Measurements from ENCODE around the gene SOBP. TPM values are rescaled to one million over a fixed set of nuclear protein-coding genes. Genes with fewer than 3 reads are reported as not detected.

SOBP gene
- total RNA-seq, 1 donor from 2014 or later, result 24.0 TPM

DNA sequence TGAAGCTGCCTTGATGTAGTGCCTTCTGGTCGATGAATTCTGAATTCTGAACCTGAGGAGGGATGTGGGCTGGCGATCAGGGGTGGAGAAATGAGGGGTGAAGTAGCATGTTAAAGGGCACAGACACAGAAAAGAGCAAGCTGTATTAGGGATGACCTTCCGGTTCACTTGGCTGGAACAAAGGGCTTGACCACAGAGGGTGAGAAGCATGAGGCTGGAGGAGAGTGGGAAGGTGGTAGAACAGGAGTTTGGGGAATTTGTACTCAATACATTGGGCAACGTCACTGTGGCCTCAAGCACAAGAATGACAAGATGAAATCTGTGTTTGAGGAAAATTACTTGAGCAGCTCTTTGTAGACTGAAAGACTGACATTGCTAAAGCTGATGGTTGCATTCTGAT is 155.8 kb downstream of the SOBP start:
- no peaks in the 10 kb centered on the region for H3K27me3 Mint-ChIP-seq (ENCODE audit: low read depth)

GRCh38 chr6:107646176-107646575 is 156.3 kb downstream of the SOBP start:
- H3K4me3 Mint-ChIP-seq, result no peak overlapping the region
- H3K36me3 Mint-ChIP-seq (ENCODE audit: low read depth), result peaks cover 5% of the 10 kb centered on the region
- TF ChIP-seq, protein P1, sequence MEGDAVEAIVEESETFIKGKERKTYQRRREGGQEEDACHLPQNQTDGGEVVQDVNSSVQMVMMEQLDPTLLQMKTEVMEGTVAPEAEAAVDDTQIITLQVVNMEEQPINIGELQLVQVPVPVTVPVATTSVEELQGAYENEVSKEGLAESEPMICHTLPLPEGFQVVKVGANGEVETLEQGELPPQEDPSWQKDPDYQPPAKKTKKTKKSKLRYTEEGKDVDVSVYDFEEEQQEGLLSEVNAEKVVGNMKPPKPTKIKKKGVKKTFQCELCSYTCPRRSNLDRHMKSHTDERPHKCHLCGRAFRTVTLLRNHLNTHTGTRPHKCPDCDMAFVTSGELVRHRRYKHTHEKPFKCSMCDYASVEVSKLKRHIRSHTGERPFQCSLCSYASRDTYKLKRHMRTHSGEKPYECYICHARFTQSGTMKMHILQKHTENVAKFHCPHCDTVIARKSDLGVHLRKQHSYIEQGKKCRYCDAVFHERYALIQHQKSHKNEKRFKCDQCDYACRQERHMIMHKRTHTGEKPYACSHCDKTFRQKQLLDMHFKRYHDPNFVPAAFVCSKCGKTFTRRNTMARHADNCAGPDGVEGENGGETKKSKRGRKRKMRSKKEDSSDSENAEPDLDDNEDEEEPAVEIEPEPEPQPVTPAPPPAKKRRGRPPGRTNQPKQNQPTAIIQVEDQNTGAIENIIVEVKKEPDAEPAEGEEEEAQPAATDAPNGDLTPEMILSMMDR (conservative IDR thresholded peaks at IDR 0.05), result no peak
- H3K27ac Mint-ChIP-seq (ENCODE audit: unreplicated experiment), result no peak overlapping the region
- no peaks in the 10 kb centered on the region for H3K9me3 Mint-ChIP-seq
- peaks cover 23% of the 10 kb centered on the region for H3K4me1 Mint-ChIP-seq
- DNase-seq (ENCODE audit: low read depth, low spot score), result no peak
- no peaks in the 10 kb centered on the region for H3K27me3 Mint-ChIP-seq (ENCODE audit: low read depth)

More for the DNA sequence above, 155.8 kb downstream of the SOBP start:
- Mint-ChIP-seq H3K9me3 (no peaks in the 10 kb centered on the region), H3K4me1 (peaks cover 23% of the 10 kb centered on the region), H3K27ac (ENCODE audit: unreplicated experiment) (peak overlapping the region; percentile 40), H3K4me3 (no peak overlapping the region), H3K36me3 (ENCODE audit: low read depth) (peaks cover 4% of the 10 kb centered on the region)
- DNase-seq (ENCODE audit: low read depth, low spot score), result no peak
- TF ChIP-seq, protein P1 (conservative IDR thresholded peaks at IDR 0.05), result no peak

GRCh38 chr6:107646776-107647438 is 157.0 kb downstream of the SOBP start:
- Mint-ChIP-seq H3K4me1 (peaks cover 23% of the 10 kb centered on the region), H3K27me3 (ENCODE audit: low read depth) (no peaks in the 10 kb centered on the region), H3K27ac (ENCODE audit: unreplicated experiment) (peak overlapping the region; percentile 89), H3K4me3 (no peak overlapping the region), H3K9me3 (peaks cover 4% of the 10 kb centered on the region), H3K36me3 (ENCODE audit: low read depth) (peaks cover 8% of the 10 kb centered on the region)
- TF ChIP-seq, protein P1 (conservative IDR thresholded peaks at IDR 0.05), result no peak
- no peak for DNase-seq (ENCODE audit: low read depth, low spot score)

- TF ChIP-seq, protein P1 (conservative IDR thresholded peaks at IDR 0.05), result no peak
- Mint-ChIP-seq H3K9me3 (peaks cover 7% of the 10 kb centered on the region), H3K27ac (ENCODE audit: unreplicated experiment) (no peak overlapping the region), H3K27me3 (ENCODE audit: low read depth) (no peaks in the 10 kb centered on the region), H3K4me3 (no peak overlapping the region), H3K36me3 (ENCODE audit: low read depth) (peaks cover 12% of the 10 kb centered on the region), H3K4me1 (peaks cover 23% of the 10 kb centered on the region)
- DNase-seq (ENCODE audit: low read depth, low spot score), result no peak
These were observed 157.6 kb downstream of the SOBP start for GRCh38 chr6:107647439-107647948.

- peaks cover 23% of the 10 kb centered on the region for H3K4me1 Mint-ChIP-seq
- no peak overlapping the region for H3K27ac Mint-ChIP-seq (ENCODE audit: unreplicated experiment)
- no peak overlapping the region for H3K4me3 Mint-ChIP-seq
- peaks cover 7% of the 10 kb centered on the region for H3K9me3 Mint-ChIP-seq
- TF ChIP-seq, protein P1 (conservative IDR thresholded peaks at IDR 0.05), result no peak
- peaks cover 13% of the 10 kb centered on the region for H3K36me3 Mint-ChIP-seq (ENCODE audit: low read depth)
- DNase-seq (ENCODE audit: low read depth, low spot score), result no peak
- H3K27me3 Mint-ChIP-seq (ENCODE audit: low read depth), result no peaks in the 10 kb centered on the region
These were observed 159.1 kb downstream of the SOBP start for GRCh38 chr6:107648983-107649382.
